ENCODE data around the gene GAS2L2.

- TF ChIP-seq, protein P1, sequence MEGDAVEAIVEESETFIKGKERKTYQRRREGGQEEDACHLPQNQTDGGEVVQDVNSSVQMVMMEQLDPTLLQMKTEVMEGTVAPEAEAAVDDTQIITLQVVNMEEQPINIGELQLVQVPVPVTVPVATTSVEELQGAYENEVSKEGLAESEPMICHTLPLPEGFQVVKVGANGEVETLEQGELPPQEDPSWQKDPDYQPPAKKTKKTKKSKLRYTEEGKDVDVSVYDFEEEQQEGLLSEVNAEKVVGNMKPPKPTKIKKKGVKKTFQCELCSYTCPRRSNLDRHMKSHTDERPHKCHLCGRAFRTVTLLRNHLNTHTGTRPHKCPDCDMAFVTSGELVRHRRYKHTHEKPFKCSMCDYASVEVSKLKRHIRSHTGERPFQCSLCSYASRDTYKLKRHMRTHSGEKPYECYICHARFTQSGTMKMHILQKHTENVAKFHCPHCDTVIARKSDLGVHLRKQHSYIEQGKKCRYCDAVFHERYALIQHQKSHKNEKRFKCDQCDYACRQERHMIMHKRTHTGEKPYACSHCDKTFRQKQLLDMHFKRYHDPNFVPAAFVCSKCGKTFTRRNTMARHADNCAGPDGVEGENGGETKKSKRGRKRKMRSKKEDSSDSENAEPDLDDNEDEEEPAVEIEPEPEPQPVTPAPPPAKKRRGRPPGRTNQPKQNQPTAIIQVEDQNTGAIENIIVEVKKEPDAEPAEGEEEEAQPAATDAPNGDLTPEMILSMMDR (IDR thresholded peaks at IDR 0.05), result no peak
- TF ChIP-seq POLR2A (IDR thresholded peaks at IDR 0.05), result no peak
- no peak for TF ChIP-seq POLR2AphosphoS5 (IDR thresholded peaks at IDR 0.05)
- TF ChIP-seq EP300 (IDR thresholded peaks at IDR 0.05), result no peak
Observed at GRCh38 chr17:35761601-35762000, 8.6 kb upstream of the GAS2L2 start.

Measured in sigmoid colon (tissue), 4 donors.